Body of pancreas (tissue), 4 donors: ENCODE data around the gene POC1A.

Experiments
- POLR2A ChIP-seq, 3 donors: fragments of 450-650 bp; IDR thresholded peaks; one replicate each; pipeline ENCODE4 v1.6.1; 2016; ENCODE audit warnings: antibody characterized with exemption in 3 of 3, mild to moderate bottlenecking in 2 of 3
- TF ChIP-seq, protein P1 (sequence below), 7 experiments: fragments of 450-650 bp in 4 of 7; fragments of 200-600 bp in 3 of 7; sonication (generic) in 3 of 7; IDR thresholded peaks; one replicate each; pipeline ENCODE4 v1.5.1; 2016 to 2019; ENCODE audit warnings: antibody characterized with exemption in 7 of 7

DNA sequence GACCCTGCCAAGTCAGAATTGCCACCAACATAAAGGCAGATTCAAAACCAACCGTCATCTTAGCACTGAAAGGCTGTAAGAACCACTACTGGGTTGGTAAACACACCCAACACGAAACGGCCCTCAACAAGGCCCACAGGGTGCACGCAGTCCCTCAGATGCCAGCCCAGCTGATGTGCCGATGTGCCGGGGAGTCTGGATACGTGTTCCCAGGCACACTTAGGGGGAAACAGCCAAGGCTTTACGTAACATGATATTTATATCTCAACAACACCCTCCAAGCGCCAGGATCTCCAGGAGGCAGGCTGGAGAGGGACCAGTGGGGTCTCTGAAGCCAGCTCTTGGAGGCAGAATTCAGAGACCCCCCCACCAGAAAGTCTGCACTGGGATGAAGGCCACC lies 14.2 kb downstream of the POC1A start:
- no peak for TF ChIP-seq POLR2A (IDR thresholded peaks at IDR 0.05)
- TF ChIP-seq, protein P1, sequence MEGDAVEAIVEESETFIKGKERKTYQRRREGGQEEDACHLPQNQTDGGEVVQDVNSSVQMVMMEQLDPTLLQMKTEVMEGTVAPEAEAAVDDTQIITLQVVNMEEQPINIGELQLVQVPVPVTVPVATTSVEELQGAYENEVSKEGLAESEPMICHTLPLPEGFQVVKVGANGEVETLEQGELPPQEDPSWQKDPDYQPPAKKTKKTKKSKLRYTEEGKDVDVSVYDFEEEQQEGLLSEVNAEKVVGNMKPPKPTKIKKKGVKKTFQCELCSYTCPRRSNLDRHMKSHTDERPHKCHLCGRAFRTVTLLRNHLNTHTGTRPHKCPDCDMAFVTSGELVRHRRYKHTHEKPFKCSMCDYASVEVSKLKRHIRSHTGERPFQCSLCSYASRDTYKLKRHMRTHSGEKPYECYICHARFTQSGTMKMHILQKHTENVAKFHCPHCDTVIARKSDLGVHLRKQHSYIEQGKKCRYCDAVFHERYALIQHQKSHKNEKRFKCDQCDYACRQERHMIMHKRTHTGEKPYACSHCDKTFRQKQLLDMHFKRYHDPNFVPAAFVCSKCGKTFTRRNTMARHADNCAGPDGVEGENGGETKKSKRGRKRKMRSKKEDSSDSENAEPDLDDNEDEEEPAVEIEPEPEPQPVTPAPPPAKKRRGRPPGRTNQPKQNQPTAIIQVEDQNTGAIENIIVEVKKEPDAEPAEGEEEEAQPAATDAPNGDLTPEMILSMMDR (IDR thresholded peaks at IDR 0.05), result no peak
